Endothelial cell of umbilical vein (primary cell): ENCODE measurements around the gene FGD5. TPM values are rescaled to one million over a fixed set of nuclear protein-coding genes. Genes with fewer than 3 reads are reported as not detected.

Experiments
- BruUV-seq: library from RNA; stranded (reverse); fragments of 400-500 nt; replicated peaks from 2 replicates; lab custom pipeline; 2021; lab: Mats Ljungman, UMichigan
- CTCF ChIA-PET: fragments of 300-600, 350-600 bp; sonication (Branson Sonifier 250); formaldehyde crosslinking; loops from one replicate; lab custom pipeline; 2021; ENCODE audit warnings: antibody characterized with exemption, inconsistent platforms; lab: Charles Lee
- POLR2A ChIA-PET: fragments of 300-600, 350-600 bp; sonication (Branson Sonifier 250); formaldehyde crosslinking; loops from one replicate; lab custom pipeline; 2021; ENCODE audit warnings: antibody characterized with exemption, inconsistent platforms; lab: Charles Lee
- DNase-seq: peaks from one replicate; pipeline ENCODE4 v3.0.0-alpha.2; 2011; ENCODE audit warnings: low read depth, low spot score
- FAIRE-seq: peaks from 2 replicates; lab custom pipeline; 2011; peaks lifted over from hg19 to GRCh38; lab: Jason Lieb, UNC
- H2AFZ ChIP-seq: 2 replicates; pipeline ENCODE4 v1.6.0; 2012; ENCODE audit warnings: low read depth, low read length, control low read depth, inconsistent platforms
- H3K27ac ChIP-seq: 2 replicates; pipeline ENCODE4 v1.5.1; 2011; ENCODE audit warnings: low read depth, mild to moderate bottlenecking, control low read depth, low read length, moderate library complexity; ENCODE audit not compliant: insufficient read depth
- H3K27me3 ChIP-seq, 2 experiments: 2 replicates each; pipeline versions ENCODE4 v1.6.0 to v1.6.1; 2011; ENCODE audit warnings: low read length in 2 of 2, mixed read lengths in 1 of 2; ENCODE audit not compliant: control insufficient read depth in 2 of 2, insufficient read depth in 2 of 2
- H3K36me3 ChIP-seq, 2 experiments: 2 replicates in 1 of 2; 3 replicates in 1 of 2; pipeline ENCODE4 v1.5.1; 2011; ENCODE audit warnings: low read length in 2 of 2, mild to moderate bottlenecking in 1 of 2, moderate library complexity in 1 of 2; ENCODE audit not compliant: control insufficient read depth in 2 of 2, insufficient read depth in 2 of 2; ENCODE audit errors: extremely low read depth in 1 of 2
- H3K4me1 ChIP-seq: 3 replicates; pipeline ENCODE4 v1.5.1; 2011; ENCODE audit warnings: mild to moderate bottlenecking, low read length; ENCODE audit not compliant: control insufficient read depth, insufficient read depth; ENCODE audit errors: extremely low read depth
- H3K4me2 ChIP-seq: 2 replicates; pipeline ENCODE4 v1.6.1; 2011; ENCODE audit warnings: low read length, control low read depth, mixed read lengths; ENCODE audit not compliant: insufficient read depth
- H3K4me3 ChIP-seq, 3 experiments: fragments of 200-600 bp in 1 of 3; sonication (generic), shearing (Covaris generic) in 1 of 3; replicated peaks in 1 of 3; 2 replicates each; pipeline ENCODE4 v1.5.1; 2011 to 2016; ENCODE audit warnings: control low read depth in 3 of 3, low read length in 3 of 3, mild to moderate bottlenecking in 2 of 3, inconsistent platforms in 1 of 3, low read depth in 1 of 3, moderate library complexity in 1 of 3; ENCODE audit not compliant: insufficient read depth in 1 of 3
- H3K79me2 ChIP-seq: 2 replicates; pipeline ENCODE4 v1.6.0; 2012; ENCODE audit warnings: low read length, inconsistent platforms; ENCODE audit not compliant: control insufficient read depth, insufficient read depth
- H3K9ac ChIP-seq: replicated peaks from 2 replicates; pipeline ENCODE3; 2011; ENCODE audit warnings: low read length, control low read depth; ENCODE audit not compliant: insufficient read depth; ENCODE audit errors: extremely low read depth
- H3K9me1 ChIP-seq: replicated peaks from 3 replicates; pipeline ENCODE4 v1.6.0; 2011; ENCODE audit warnings: mild to moderate bottlenecking, low read length; ENCODE audit not compliant: control insufficient read depth, insufficient read depth; ENCODE audit errors: extremely low read depth
- H3K9me3 ChIP-seq: replicated peaks from 2 replicates; pipeline ENCODE4 v1.5.1; 2012; ENCODE audit warnings: low read length, inconsistent platforms; ENCODE audit not compliant: control insufficient read depth, insufficient read depth
- H4K20me1 ChIP-seq: replicated peaks from 2 replicates; pipeline ENCODE3; 2011; ENCODE audit warnings: mild to moderate bottlenecking, low read length; ENCODE audit not compliant: control insufficient read depth, insufficient read depth; ENCODE audit errors: extremely low read depth
- CTCF ChIP-seq, 2 donors: IDR thresholded peaks; 1 replicate in 1 of 2; 2 replicates in 1 of 2; pipeline ENCODE4 v1.5.1; 2011; ENCODE audit warnings: low read length in 2 of 2, mild to moderate bottlenecking in 2 of 2, moderate library complexity in 2 of 2, control low read depth in 1 of 2, inconsistent platforms in 1 of 2, low read depth in 1 of 2; ENCODE audit not compliant: insufficient read depth in 1 of 2; ENCODE audit errors: extremely low read depth in 1 of 2
- EZH2 ChIP-seq: IDR thresholded peaks from 2 replicates; pipeline ENCODE4 v1.6.1; 2012; ENCODE audit warnings: borderline replicate concordance, low read depth, mild to moderate bottlenecking, moderate library complexity, low read length, inconsistent platforms; ENCODE audit not compliant: severe bottlenecking
- FOS ChIP-seq: IDR thresholded peaks from 2 replicates; pipeline ENCODE4 v1.6.1; 2011; ENCODE audit warnings: mild to moderate bottlenecking, low read length, moderate library complexity, borderline replicate concordance; ENCODE audit not compliant: insufficient read depth
- GATA2 ChIP-seq: IDR thresholded peaks from 2 replicates; pipeline ENCODE4 v1.7.0; 2011; ENCODE audit warnings: low read depth, mild to moderate bottlenecking, moderate library complexity, mixed read lengths, low read length; ENCODE audit not compliant: insufficient read length, insufficient read depth
- JUN ChIP-seq: IDR thresholded peaks from 2 replicates; pipeline ENCODE4 v1.6.1; 2011; ENCODE audit warnings: borderline replicate concordance, low read depth; ENCODE audit not compliant: insufficient read length, insufficient read depth
- MYC ChIP-seq: IDR thresholded peaks from one replicate; pipeline ENCODE4 v1.6.1; 2011; ENCODE audit warnings: mild to moderate bottlenecking, low read depth, low read length
- POLR2A ChIP-seq: IDR thresholded peaks from 2 replicates; pipeline ENCODE4 v1.6.1; 2012; ENCODE audit warnings: low read depth, mild to moderate bottlenecking, control low read depth, low read length
- POLR2AphosphoS5 ChIP-seq: IDR thresholded peaks from 2 replicates; pipeline ENCODE4 v1.6.1; 2012; ENCODE audit warnings: low read depth, mild to moderate bottlenecking, control low read depth, low read length, moderate library complexity; ENCODE audit not compliant: insufficient read depth
- dilution Hi-C: fragments of 300-500 bp; cut with MboI; formaldehyde crosslinking; loops from one replicate; pipeline ENCODE4 v1.15.0; 2019; ENCODE audit warnings: low sequenced_read_pairs; ENCODE audit not compliant: extremely low pct_ligation_motif_present
- intact Hi-C: fragments of 100-400 bp; cut with micrococcal nuclease; formaldehyde crosslinking; loops from one replicate; pipeline ENCODE4 v1.10.0; 2022
- polyA plus RNA-seq, 4 experiments: library from polyadenylated mRNA; depleted of rRNA in 3 of 4; stranded (reverse) in 3 of 4; unstranded in 1 of 4; fragments of >200 nt; gene quantifications; 2 replicates each; pipeline versions ENCODE4 v1.2.1 to v1.2.3, GENCODE V29; 2011 to 2012; ENCODE audit warnings: missing spikeins in 1 of 4
- total RNA-seq: library from RNA; stranded (reverse); gene quantifications from 2 replicates; pipeline ENCODE4 v1.2.3, GENCODE V29; 2021
- TF ChIP-seq, protein P1 (sequence below): IDR thresholded peaks from 2 replicates; pipeline ENCODE4 v1.6.1; 2011; ENCODE audit not compliant: insufficient read depth, insufficient read length

Gene FGD5
- total and polyA plus RNA-seq, 2 donors (not counting 3 experiments of a cell fraction or from before 2014, with no cell fraction given): 49.6 to 134 TPM

DNA sequence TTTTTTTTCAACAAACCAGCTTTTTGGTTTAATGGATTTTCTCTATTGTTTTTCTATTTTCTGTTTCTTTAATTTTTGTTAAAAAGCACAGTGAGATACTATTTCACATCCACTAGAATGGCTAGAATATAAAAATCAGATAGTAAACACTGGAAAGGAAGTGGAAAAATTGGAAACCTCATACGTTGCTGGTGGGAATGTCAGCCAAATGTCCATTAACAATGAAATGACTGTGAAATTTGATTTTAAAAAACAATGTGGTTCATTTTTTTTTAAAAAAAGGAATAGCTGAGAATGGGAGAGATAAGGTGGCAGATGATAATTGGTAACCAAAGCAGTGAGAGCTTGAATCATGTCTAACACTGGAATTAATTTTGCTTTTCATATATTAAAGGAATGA lies 148.5 kb downstream of the FGD5 start:
- DNase-seq: no peak
- Histone ChIP-seq H3K9me1 (no peaks in the 10 kb centered on the region), H3K27ac (no peak overlapping the region), H3K4me2 (no peak overlapping the region), H3K4me1 (no peaks in the 10 kb centered on the region), H3K79me2 (peaks cover 42% of the 10 kb centered on the region), H3K9me3 (no peaks in the 10 kb centered on the region), H3K36me3 (peaks cover 2 to 3% of the 10 kb centered on the region in 2 experiments), H3K27me3 (no peaks in the 10 kb centered on the region), H2AFZ (no peak overlapping the region), H3K9ac (no peak overlapping the region), H3K4me3 (no peak overlapping the region), H4K20me1 (no peaks in the 10 kb centered on the region)
- no peak for FAIRE-seq
- TF ChIP-seq GATA2: no peak
- TF ChIP-seq JUN: no peak
- TF ChIP-seq, protein P1, sequence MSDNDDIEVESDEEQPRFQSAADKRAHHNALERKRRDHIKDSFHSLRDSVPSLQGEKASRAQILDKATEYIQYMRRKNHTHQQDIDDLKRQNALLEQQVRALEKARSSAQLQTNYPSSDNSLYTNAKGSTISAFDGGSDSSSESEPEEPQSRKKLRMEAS: no peak
- no peak for TF ChIP-seq POLR2AphosphoS5
- TF ChIP-seq CTCF (IDR thresholded peaks at IDR 0.05; ENCODE audit: extremely low read depth in 1 of 2, insufficient read depth in 1 of 2, low read depth in 1 of 2, low read length in 2 of 2): no peak
- no peak for TF ChIP-seq POLR2A
- TF ChIP-seq MYC: no peak
- no peak for TF ChIP-seq EZH2
- TF ChIP-seq FOS: no peak
- intact Hi-C loops: no loop called here
- dilution Hi-C loops: no loop called here
- ChIA-PET CTCF (interaction anchor here (1.2 to 1.6 kb wide), 2 partner anchors 9 to 16 kb away, joined by 3 to 6 read pairs; no protein-coding TSS in a partner anchor), POLR2A (no interaction called here)
- no TSS peak for BruUV-seq
